Endometrial microvascular endothelial cells (primary cell): ENCODE measurements around the gene GALNT9. TPM values are rescaled to one million over a fixed set of nuclear protein-coding genes. Genes with fewer than 3 reads are reported as not detected.

Experiments used
- in situ Hi-C: cut with HindIII; loops from 2 replicates; pipeline ENCODE4 v1.10.0; 2017; ENCODE audit warnings: low sequenced_read_pairs, low pct_unique_long_range_greater_than_20kb; ENCODE audit errors: inconsistent ontology term
- total RNA-seq: library from RNA; depleted of rRNA; stranded (reverse); fragments of >200 nt; gene quantifications from one replicate; pipeline ENCODE4 v1.2.3, GENCODE V29; 2015; ENCODE audit errors: inconsistent ontology term

The GALNT9 gene
- total RNA-seq, 1 donor from 2014 or later: not detected

- in situ Hi-C loops: no loop called here
These were observed 140.5 kb downstream of the GALNT9 start for GRCh38 chr12:132188916-132189325.

GRCh38 chr12:132188451-132188901 is 140.9 kb downstream of the GALNT9 start:
- in situ Hi-C loops: no loop called here

- in situ Hi-C loops: no loop called here
These were observed 141.5 kb downstream of the GALNT9 start for GRCh38 chr12:132187646-132188450.

- in situ Hi-C loops: no loop called here
These were observed 142.3 kb downstream of the GALNT9 start for GRCh38 chr12:132186857-132187620.

GRCh38 chr12:132186208-132186856 is 143.1 kb downstream of the GALNT9 start:
- in situ Hi-C loops: no loop called here

- in situ Hi-C loops: no loop called here
These were observed 143.7 kb downstream of the GALNT9 start for GRCh38 chr12:132185705-132186104.

- in situ Hi-C loops: no loop called here
These were observed 146.6 kb downstream of the GALNT9 start for GRCh38 chr12:132182711-132183365.

GRCh38 chr12:132182206-132182710 is 147.1 kb downstream of the GALNT9 start:
- in situ Hi-C loops: no loop called here

GRCh38 chr12:132181570-132182200 is 147.7 kb downstream of the GALNT9 start:
- in situ Hi-C loops: no loop called here

GRCh38 chr12:132180648-132181546 is 148.5 kb downstream of the GALNT9 start:
- in situ Hi-C loops: no loop called here

- in situ Hi-C loops: no loop called here
These were observed 149.7 kb downstream of the GALNT9 start for GRCh38 chr12:132179431-132180362.

GRCh38 chr12:132178801-132179401 is 150.5 kb downstream of the GALNT9 start:
- in situ Hi-C loops: no loop called here

- in situ Hi-C loops: no loop called here
These were observed 151.1 kb downstream of the GALNT9 start for GRCh38 chr12:132178316-132178715.

- in situ Hi-C loops: no loop called here
These were observed 152.4 kb downstream of the GALNT9 start for GRCh38 chr12:132176920-132177551.

GRCh38 chr12:132176385-132176919 is 152.9 kb downstream of the GALNT9 start:
- in situ Hi-C loops: no loop called here
